GM12892 (cell line): ENCODE measurements around the gene ESR1.

Experiments
- POLR2A ChIP-seq: IDR thresholded peaks from 2 replicates; pipeline ENCODE4 v1.6.1; 2011; ENCODE audit warnings: low read depth, low read length, control low read depth
- POLR2AphosphoS5 ChIP-seq: IDR thresholded peaks from 2 replicates; pipeline ENCODE4 v1.6.1; 2011; ENCODE audit warnings: low read depth, low read length, control low read depth

- TF ChIP-seq POLR2A (no peak), POLR2AphosphoS5 (no peak)
These were observed 252.4 kb downstream of the ESR1 start for GRCh38 chr6:152059909-152060308.
